Measurements from ENCODE around the gene AHSP. TPM values are rescaled to one million over a fixed set of nuclear protein-coding genes. Genes with fewer than 3 reads are reported as not detected.
A peak's percentile ranks its signal among the peaks of the same experiment; 100 is the strongest.
"Not testable (repeated sequence)": the region's sequence is repeated elsewhere in the genome, so short reads cannot be mapped to it uniquely, and the experiment has no call there.

AHSP gene
- total RNA-seq, 1 donor from 2014 or later, result not detected

GRCh38 chr16:31502981-31503380 lies 24.7 kb upstream of the AHSP start:
- Mint-ChIP-seq H3K9me3 (no peaks in the 10 kb centered on the region), H3K27me3 (no peaks in the 10 kb centered on the region), H3K4me3 (no peak overlapping the region), H3K27ac (no peak overlapping the region), H3K4me1 (ENCODE audit: unreplicated experiment) (peaks cover 12% of the 10 kb centered on the region), H3K36me3 (peaks cover 8% of the 10 kb centered on the region)
- no peak for DNase-seq (ENCODE audit: extremely low spot score, unreplicated experiment)
- no peak for TF ChIP-seq CTCF (conservative IDR thresholded peaks at IDR 0.05)

- not testable (repeated sequence) for H3K9me3 Mint-ChIP-seq; H3K4me3 Mint-ChIP-seq; H3K36me3 Mint-ChIP-seq; DNase-seq (ENCODE audit: extremely low spot score, unreplicated experiment); H3K27me3 Mint-ChIP-seq; H3K27ac Mint-ChIP-seq
- peaks cover 12% of the 10 kb centered on the region for H3K4me1 Mint-ChIP-seq (ENCODE audit: unreplicated experiment)
Measured at GRCh38 chr16:31503555-31503954, 24.1 kb upstream of the AHSP start.

GRCh38 chr16:31504159-31504558 lies 23.5 kb upstream of the AHSP start:
- Mint-ChIP-seq H3K27me3 (no peaks in the 10 kb centered on the region), H3K9me3 (no peaks in the 10 kb centered on the region), H3K36me3 (peaks cover 8% of the 10 kb centered on the region), H3K4me3 (no peak overlapping the region), H3K27ac (no peak overlapping the region), H3K4me1 (ENCODE audit: unreplicated experiment) (peaks cover 16% of the 10 kb centered on the region)
- TF ChIP-seq CTCF (conservative IDR thresholded peaks at IDR 0.05), result no peak
- no peak for DNase-seq (ENCODE audit: extremely low spot score, unreplicated experiment)

- Mint-ChIP-seq H3K27me3 (no peaks in the 10 kb centered on the region), H3K9me3 (no peaks in the 10 kb centered on the region), H3K27ac (peak overlapping the region; percentile 8), H3K4me3 (no peak overlapping the region), H3K4me1 (ENCODE audit: unreplicated experiment) (peaks cover 16% of the 10 kb centered on the region), H3K36me3 (peaks cover 8% of the 10 kb centered on the region)
- TF ChIP-seq CTCF (conservative IDR thresholded peaks at IDR 0.05), result no peak
- no peak for DNase-seq (ENCODE audit: extremely low spot score, unreplicated experiment)
Measured at GRCh38 chr16:31505483-31505882, 22.2 kb upstream of the AHSP start.

- H3K4me3 Mint-ChIP-seq, result peak overlapping the region; percentile 90
- H3K36me3 Mint-ChIP-seq, result peaks cover 8% of the 10 kb centered on the region
- H3K27me3 Mint-ChIP-seq, result no peaks in the 10 kb centered on the region
- no peak for DNase-seq (ENCODE audit: extremely low spot score, unreplicated experiment)
- H3K9me3 Mint-ChIP-seq, result peaks cover 3% of the 10 kb centered on the region
- H3K27ac Mint-ChIP-seq, result peak overlapping the region; percentile 93
- no peak for TF ChIP-seq CTCF (conservative IDR thresholded peaks at IDR 0.05)
- peaks cover 16% of the 10 kb centered on the region for H3K4me1 Mint-ChIP-seq (ENCODE audit: unreplicated experiment)
Measured at GRCh38 chr16:31507617-31507928, 20.1 kb upstream of the AHSP start.

- H3K4me1 Mint-ChIP-seq (ENCODE audit: unreplicated experiment), result peaks cover 16% of the 10 kb centered on the region
- peak; percentile 91 for DNase-seq (ENCODE audit: extremely low spot score, unreplicated experiment)
- H3K27me3 Mint-ChIP-seq, result peaks cover 2% of the 10 kb centered on the region
- H3K36me3 Mint-ChIP-seq, result peaks cover 8% of the 10 kb centered on the region
- H3K27ac Mint-ChIP-seq, result peak within 1 kb of the TSS; percentile 93
- TF ChIP-seq CTCF (conservative IDR thresholded peaks at IDR 0.05), result no peak
- peak within 1 kb of the TSS; percentile 90 for H3K4me3 Mint-ChIP-seq
- peaks cover 6% of the 10 kb centered on the region for H3K9me3 Mint-ChIP-seq
Measured at GRCh38 chr16:31507929-31508705, 19.6 kb upstream of the AHSP start, which contains the start of gene RUSF1. TSS of gene RUSF1 (minus strand) at chr16:31508391. CDS start at chr16:31508373, 18 bp downstream.
